GM19099 (cell line): ENCODE data around the gene OTX2.

Source experiments
- POLR2A ChIP-seq: IDR thresholded peaks from 3 replicates; pipeline ENCODE4 v1.6.1; 2011; ENCODE audit warnings: low read depth; ENCODE audit not compliant: insufficient read length; ENCODE audit errors: extremely low read depth

Gene OTX2

DNA sequence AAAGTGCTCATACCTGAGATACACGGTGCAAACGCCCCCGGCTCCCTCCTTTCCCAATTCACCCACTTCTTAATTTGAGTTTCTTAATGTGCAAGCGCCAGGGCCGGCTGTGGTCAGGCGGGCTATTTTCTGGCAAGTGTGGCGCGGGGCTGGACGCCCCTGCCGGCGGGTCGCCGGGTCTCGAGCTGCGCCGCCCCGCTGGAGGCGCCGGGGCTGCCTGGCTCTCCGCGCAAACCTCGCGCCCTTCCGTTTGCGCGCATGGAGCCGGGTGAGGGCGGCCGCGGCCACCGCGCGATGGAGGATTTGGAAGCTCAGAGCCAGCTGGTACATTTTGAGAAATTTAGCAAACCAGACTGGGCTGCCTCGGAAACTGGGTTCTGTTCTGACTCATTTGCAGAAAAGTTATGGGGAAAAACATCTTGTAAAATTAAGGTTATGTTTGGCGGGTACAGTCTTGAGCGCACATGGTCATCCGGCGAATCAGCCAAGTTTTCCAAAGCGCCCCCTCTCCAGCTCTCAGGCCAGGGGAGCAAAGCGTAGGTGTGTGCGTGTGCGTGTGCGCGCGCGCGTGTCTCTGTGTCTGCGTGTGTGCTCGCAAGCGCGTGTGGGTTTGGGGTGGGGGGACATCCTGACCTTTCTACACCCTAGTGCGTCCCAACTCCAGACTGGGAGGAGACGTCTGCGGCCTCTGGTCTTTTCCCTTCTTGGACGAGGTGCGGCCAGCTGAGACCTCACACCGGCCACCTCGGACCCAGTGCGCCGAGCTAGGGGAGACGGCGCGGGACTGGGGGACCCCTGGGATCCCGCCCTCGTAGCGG is 6.5 kb upstream of the OTX2 start:
- no peak for TF ChIP-seq POLR2A

- TF ChIP-seq POLR2A = no peak
These were observed 5.5 kb upstream of the OTX2 start for GRCh38 chr14:56815745-56816144.

GRCh38 chr14:56814969-56815700 is 4.9 kb upstream of the OTX2 start:
- no peak for TF ChIP-seq POLR2A

DNA sequence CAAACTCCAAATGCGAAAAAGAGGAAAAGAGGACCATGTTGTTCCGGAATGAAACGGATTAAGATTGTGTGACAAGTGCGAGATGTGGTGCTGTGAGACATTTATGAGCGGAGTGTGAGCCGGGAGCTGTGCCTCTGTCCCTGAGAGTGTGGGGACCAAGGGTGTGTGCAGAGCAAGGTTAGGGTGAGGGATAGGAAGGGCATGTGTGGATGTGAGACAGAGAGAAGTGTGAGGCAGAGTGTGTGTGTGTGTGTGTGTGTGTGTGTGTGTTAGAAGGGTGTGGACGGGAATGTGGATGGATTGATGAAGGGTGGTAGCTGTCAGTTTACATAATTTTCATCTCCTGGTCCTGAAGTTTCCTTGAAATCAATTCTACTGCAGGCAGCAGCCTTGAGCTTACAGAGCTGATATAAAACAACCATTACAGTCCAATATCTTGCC is 4.3 kb upstream of the OTX2 start:
- TF ChIP-seq POLR2A = no peak

DNA sequence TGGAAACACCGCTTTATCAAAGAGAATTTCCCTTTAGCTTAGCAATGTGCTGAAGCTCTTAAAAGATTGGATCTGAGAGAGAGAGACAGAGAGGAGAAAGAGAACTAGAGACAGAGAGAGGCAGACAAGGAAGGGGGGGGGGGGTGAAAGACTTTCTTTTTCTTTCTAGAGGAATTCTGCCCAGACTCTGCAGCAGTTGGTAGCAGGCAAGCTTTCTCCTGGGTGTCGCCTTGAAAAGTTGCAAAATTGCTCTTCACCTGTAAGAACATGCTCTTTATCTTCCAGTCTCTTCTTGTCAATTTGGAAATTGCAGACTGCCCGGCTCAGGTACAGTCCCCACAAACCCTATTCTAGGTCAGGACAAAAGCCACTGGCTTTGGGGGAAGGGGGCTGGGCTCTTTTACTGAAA is 2.9 kb upstream of the OTX2 start:
- TF ChIP-seq POLR2A = no peak

DNA sequence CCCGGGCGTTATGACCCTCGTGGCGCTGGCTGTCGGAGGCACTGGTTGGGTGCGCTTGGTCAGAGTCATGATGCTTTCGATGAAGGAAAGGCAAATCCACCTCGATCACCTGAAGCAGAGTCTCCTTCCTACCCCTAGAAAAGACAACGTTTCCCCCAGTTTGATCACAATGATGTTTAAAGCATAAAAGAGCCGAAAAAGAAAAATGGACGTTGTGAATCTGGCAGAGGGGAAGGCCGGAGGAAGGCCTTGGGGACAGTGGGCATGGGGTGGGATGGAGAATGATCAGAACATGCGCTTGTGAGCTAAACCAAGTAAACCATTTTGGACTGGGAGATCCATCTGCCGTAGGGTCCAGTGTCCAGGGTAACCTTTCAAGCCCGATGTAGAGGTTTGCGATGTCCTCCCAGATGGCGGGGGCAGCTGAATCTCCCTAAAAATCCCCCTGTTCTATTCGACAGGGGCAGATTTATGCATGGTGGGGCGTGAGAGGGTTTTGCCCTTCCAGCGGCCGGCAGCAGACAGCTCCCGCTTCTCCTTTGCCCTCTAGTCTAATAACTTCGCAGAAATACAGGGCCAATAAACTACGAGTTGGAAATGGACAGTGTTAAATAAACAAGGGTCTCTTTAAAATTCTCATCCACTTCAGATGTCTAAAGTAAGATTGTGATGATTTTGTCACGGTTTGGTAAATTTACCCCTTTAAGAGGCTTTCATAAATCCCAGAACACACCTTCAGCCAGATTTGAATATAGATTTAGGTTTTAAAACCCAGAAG is 2.3 kb upstream of the OTX2 start:
- TF ChIP-seq POLR2A = no peak

GRCh38 chr14:56811593-56812363 is 1.5 kb upstream of the OTX2 start:
- no peak for TF ChIP-seq POLR2A

GRCh38 chr14:56810836-56811592 is 735 bp upstream of the OTX2 start:
- no peak for TF ChIP-seq POLR2A

DNA sequence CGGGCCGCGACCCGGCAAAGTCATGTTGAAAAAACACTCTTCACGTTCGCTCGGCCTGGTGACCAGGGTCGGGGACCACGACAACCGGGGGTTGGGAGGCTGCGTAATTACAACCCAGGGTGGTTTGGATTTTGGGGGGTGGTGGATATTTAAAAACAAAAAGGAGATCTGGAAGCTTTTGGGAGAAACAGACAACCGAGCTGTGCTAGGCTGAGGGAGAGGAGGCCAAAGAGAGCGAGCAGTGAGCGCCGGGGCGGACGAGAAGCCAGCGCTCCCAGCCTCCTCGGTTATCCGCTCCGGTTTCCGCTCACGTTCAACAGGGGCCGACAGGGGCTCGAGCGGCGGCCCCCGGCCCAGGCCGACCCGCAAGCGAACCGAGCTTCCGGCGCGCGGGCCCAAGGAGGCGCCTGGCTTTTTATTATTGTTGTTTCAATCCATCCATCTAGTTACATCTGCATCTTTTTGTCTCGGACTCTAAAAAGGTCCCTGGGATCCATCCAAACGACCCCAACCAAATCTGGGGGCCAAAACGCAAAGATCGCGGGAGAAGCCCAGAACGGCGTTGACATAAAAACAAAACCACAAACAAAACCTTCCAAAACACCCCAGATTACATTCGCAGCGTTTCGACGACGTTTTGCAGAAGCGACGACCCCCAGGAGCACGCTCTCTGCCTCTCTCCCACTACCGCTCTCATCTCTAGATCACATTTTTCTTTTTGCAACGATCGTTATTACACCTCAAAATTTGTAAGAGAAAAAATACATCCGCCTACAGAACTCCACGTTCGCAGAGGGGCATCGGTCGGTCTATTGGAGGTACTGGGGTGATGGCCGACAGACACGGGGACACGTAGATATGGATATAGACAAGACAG is 771 bp downstream of the OTX2 start:
- TF ChIP-seq POLR2A = no peak

- TF ChIP-seq POLR2A = no peak
These were observed 1.7 kb downstream of the OTX2 start for GRCh38 chr14:56808383-56809269.

GRCh38 chr14:56808110-56808382 is 2.2 kb downstream of the OTX2 start:
- no peak for TF ChIP-seq POLR2A

- no peak for TF ChIP-seq POLR2A
These were observed 2.7 kb downstream of the OTX2 start for GRCh38 chr14:56807386-56808109.
